Endothelial cell of umbilical vein (primary cell): ENCODE data around the gene RAMP1. TPM values are rescaled to one million over a fixed set of nuclear protein-coding genes. Genes with fewer than 3 reads are reported as not detected.

Experiments used
- BruUV-seq: library from RNA; stranded (reverse); fragments of 400-500 nt; replicated peaks from 2 replicates; lab custom pipeline; 2021; lab: Mats Ljungman, UMichigan
- CTCF ChIA-PET: fragments of 300-600, 350-600 bp; sonication (Branson Sonifier 250); formaldehyde crosslinking; loops from one replicate; lab custom pipeline; 2021; ENCODE audit warnings: antibody characterized with exemption, inconsistent platforms; lab: Charles Lee
- POLR2A ChIA-PET: fragments of 300-600, 350-600 bp; sonication (Branson Sonifier 250); formaldehyde crosslinking; loops from one replicate; lab custom pipeline; 2021; ENCODE audit warnings: antibody characterized with exemption, inconsistent platforms; lab: Charles Lee
- DNase-seq: peaks from one replicate; pipeline ENCODE4 v3.0.0-alpha.2; 2011; ENCODE audit warnings: low read depth, low spot score
- FAIRE-seq: peaks from 2 replicates; lab custom pipeline; 2011; peaks lifted over from hg19 to GRCh38; lab: Jason Lieb, UNC
- H2AFZ ChIP-seq: 2 replicates; pipeline ENCODE4 v1.6.0; 2012; ENCODE audit warnings: low read depth, low read length, control low read depth, inconsistent platforms
- H3K27ac ChIP-seq: 2 replicates; pipeline ENCODE4 v1.5.1; 2011; ENCODE audit warnings: low read depth, mild to moderate bottlenecking, control low read depth, low read length, moderate library complexity; ENCODE audit not compliant: insufficient read depth
- H3K27me3 ChIP-seq, 2 experiments: 2 replicates each; pipeline versions ENCODE4 v1.6.0 to v1.6.1; 2011; ENCODE audit warnings: low read length in 2 of 2, mixed read lengths in 1 of 2; ENCODE audit not compliant: control insufficient read depth in 2 of 2, insufficient read depth in 2 of 2
- H3K36me3 ChIP-seq, 2 experiments: 2 replicates in 1 of 2; 3 replicates in 1 of 2; pipeline ENCODE4 v1.5.1; 2011; ENCODE audit warnings: low read length in 2 of 2, mild to moderate bottlenecking in 1 of 2, moderate library complexity in 1 of 2; ENCODE audit not compliant: control insufficient read depth in 2 of 2, insufficient read depth in 2 of 2; ENCODE audit errors: extremely low read depth in 1 of 2
- H3K4me1 ChIP-seq: 3 replicates; pipeline ENCODE4 v1.5.1; 2011; ENCODE audit warnings: mild to moderate bottlenecking, low read length; ENCODE audit not compliant: control insufficient read depth, insufficient read depth; ENCODE audit errors: extremely low read depth
- H3K4me2 ChIP-seq: 2 replicates; pipeline ENCODE4 v1.6.1; 2011; ENCODE audit warnings: low read length, control low read depth, mixed read lengths; ENCODE audit not compliant: insufficient read depth
- H3K4me3 ChIP-seq, 3 experiments: fragments of 200-600 bp in 1 of 3; sonication (generic), shearing (Covaris generic) in 1 of 3; replicated peaks in 1 of 3; 2 replicates each; pipeline ENCODE4 v1.5.1; 2011 to 2016; ENCODE audit warnings: control low read depth in 3 of 3, low read length in 3 of 3, mild to moderate bottlenecking in 2 of 3, inconsistent platforms in 1 of 3, low read depth in 1 of 3, moderate library complexity in 1 of 3; ENCODE audit not compliant: insufficient read depth in 1 of 3
- H3K79me2 ChIP-seq: 2 replicates; pipeline ENCODE4 v1.6.0; 2012; ENCODE audit warnings: low read length, inconsistent platforms; ENCODE audit not compliant: control insufficient read depth, insufficient read depth
- H3K9ac ChIP-seq: replicated peaks from 2 replicates; pipeline ENCODE3; 2011; ENCODE audit warnings: low read length, control low read depth; ENCODE audit not compliant: insufficient read depth; ENCODE audit errors: extremely low read depth
- H3K9me1 ChIP-seq: replicated peaks from 3 replicates; pipeline ENCODE4 v1.6.0; 2011; ENCODE audit warnings: mild to moderate bottlenecking, low read length; ENCODE audit not compliant: control insufficient read depth, insufficient read depth; ENCODE audit errors: extremely low read depth
- H3K9me3 ChIP-seq: replicated peaks from 2 replicates; pipeline ENCODE4 v1.5.1; 2012; ENCODE audit warnings: low read length, inconsistent platforms; ENCODE audit not compliant: control insufficient read depth, insufficient read depth
- H4K20me1 ChIP-seq: replicated peaks from 2 replicates; pipeline ENCODE3; 2011; ENCODE audit warnings: mild to moderate bottlenecking, low read length; ENCODE audit not compliant: control insufficient read depth, insufficient read depth; ENCODE audit errors: extremely low read depth
- CTCF ChIP-seq, 2 donors: IDR thresholded peaks; 1 replicate in 1 of 2; 2 replicates in 1 of 2; pipeline ENCODE4 v1.5.1; 2011; ENCODE audit warnings: low read length in 2 of 2, mild to moderate bottlenecking in 2 of 2, moderate library complexity in 2 of 2, control low read depth in 1 of 2, inconsistent platforms in 1 of 2, low read depth in 1 of 2; ENCODE audit not compliant: insufficient read depth in 1 of 2; ENCODE audit errors: extremely low read depth in 1 of 2
- EZH2 ChIP-seq: IDR thresholded peaks from 2 replicates; pipeline ENCODE4 v1.6.1; 2012; ENCODE audit warnings: borderline replicate concordance, low read depth, mild to moderate bottlenecking, moderate library complexity, low read length, inconsistent platforms; ENCODE audit not compliant: severe bottlenecking
- FOS ChIP-seq: IDR thresholded peaks from 2 replicates; pipeline ENCODE4 v1.6.1; 2011; ENCODE audit warnings: mild to moderate bottlenecking, low read length, moderate library complexity, borderline replicate concordance; ENCODE audit not compliant: insufficient read depth
- GATA2 ChIP-seq: IDR thresholded peaks from 2 replicates; pipeline ENCODE4 v1.7.0; 2011; ENCODE audit warnings: low read depth, mild to moderate bottlenecking, moderate library complexity, mixed read lengths, low read length; ENCODE audit not compliant: insufficient read length, insufficient read depth
- JUN ChIP-seq: IDR thresholded peaks from 2 replicates; pipeline ENCODE4 v1.6.1; 2011; ENCODE audit warnings: borderline replicate concordance, low read depth; ENCODE audit not compliant: insufficient read length, insufficient read depth
- MAX ChIP-seq: IDR thresholded peaks from 2 replicates; pipeline ENCODE4 v1.6.1; 2011; ENCODE audit not compliant: insufficient read depth, insufficient read length
- MYC ChIP-seq: IDR thresholded peaks from one replicate; pipeline ENCODE4 v1.6.1; 2011; ENCODE audit warnings: mild to moderate bottlenecking, low read depth, low read length
- POLR2A ChIP-seq: IDR thresholded peaks from 2 replicates; pipeline ENCODE4 v1.6.1; 2012; ENCODE audit warnings: low read depth, mild to moderate bottlenecking, control low read depth, low read length
- POLR2AphosphoS5 ChIP-seq: IDR thresholded peaks from 2 replicates; pipeline ENCODE4 v1.6.1; 2012; ENCODE audit warnings: low read depth, mild to moderate bottlenecking, control low read depth, low read length, moderate library complexity; ENCODE audit not compliant: insufficient read depth
- dilution Hi-C: fragments of 300-500 bp; cut with MboI; formaldehyde crosslinking; loops from one replicate; pipeline ENCODE4 v1.15.0; 2019; ENCODE audit warnings: low sequenced_read_pairs; ENCODE audit not compliant: extremely low pct_ligation_motif_present
- intact Hi-C: fragments of 100-400 bp; cut with micrococcal nuclease; formaldehyde crosslinking; loops from one replicate; pipeline ENCODE4 v1.10.0; 2022
- polyA plus RNA-seq, 4 experiments: library from polyadenylated mRNA; depleted of rRNA in 3 of 4; stranded (reverse) in 3 of 4; unstranded in 1 of 4; fragments of >200 nt; gene quantifications; 2 replicates each; pipeline versions ENCODE4 v1.2.1 to v1.2.3, GENCODE V29; 2011 to 2012; ENCODE audit warnings: missing spikeins in 1 of 4
- total RNA-seq: library from RNA; stranded (reverse); gene quantifications from 2 replicates; pipeline ENCODE4 v1.2.3, GENCODE V29; 2021

The RAMP1 gene
- total and polyA plus RNA-seq, 2 donors (not counting 3 experiments of a cell fraction or from before 2014, with no cell fraction given) = 0.18 TPM; not detected in 1

- Histone ChIP-seq H3K79me2 (no peaks in the 10 kb centered on the region), H3K9me3 (no peaks in the 10 kb centered on the region), H4K20me1 (no peaks in the 10 kb centered on the region), H3K4me1 (peaks cover 3% of the 10 kb centered on the region), H2AFZ (no peak overlapping the region), H3K4me3 (no peak overlapping the region), H3K9ac (no peak overlapping the region), H3K27me3 (no peaks in the 10 kb centered on the region), H3K36me3 (no peaks in the 10 kb centered on the region), H3K9me1 (no peaks in the 10 kb centered on the region), H3K27ac (no peak overlapping the region), H3K4me2 (no peak overlapping the region)
- no peak for DNase-seq
- no peak for FAIRE-seq
- CTCF ChIA-PET = no interaction called here
- intact Hi-C loops (no loop called here), dilution Hi-C loops (no loop called here)
- POLR2A ChIA-PET = no interaction called here
- no peak for TF ChIP-seq MYC
- no peak for TF ChIP-seq POLR2A
- no peak for TF ChIP-seq CTCF (IDR thresholded peaks at IDR 0.05; ENCODE audit: extremely low read depth in 1 of 2, insufficient read depth in 1 of 2, low read depth in 1 of 2, low read length in 2 of 2)
- no peak for TF ChIP-seq GATA2
- no peak for TF ChIP-seq POLR2AphosphoS5
- no peak for TF ChIP-seq JUN
- TF ChIP-seq EZH2 = no peak
- TF ChIP-seq MAX = no peak
- TF ChIP-seq FOS = no peak
- BruUV-seq = no TSS peak
These were observed 27.5 kb downstream of the RAMP1 start for GRCh38 chr2:237886685-237887481.
